Stimulated activated CD8-positive, alpha-beta memory T cell treated with anti-CD3 and anti-CD28 coated beads, Interleukin-15, amount 100 ng/mL, for 24 hours (primary cell): ENCODE data around the gene SGCA.

Source experiments
- DNase-seq: peaks from one replicate; pipeline ENCODE4 v3.0.0-alpha.2; 2020; ENCODE audit warnings: low read depth

The SGCA gene

GRCh38 chr17:50149417-50150353 lies 16.1 kb upstream of the SGCA start:
- DNase-seq, result no peak

GRCh38 chr17:50150354-50151040 lies 15.3 kb upstream of the SGCA start, which contains the start of gene PPP1R9B:
Gene PPP1R9B, minus strand, starts transcription at chr17:50150677. Its CDS starts 164 bp downstream, at chr17:50150513.
- no peak for DNase-seq

GRCh38 chr17:50151041-50151936 lies 14.5 kb upstream of the SGCA start:
- no peak for DNase-seq

- DNase-seq, result no peak
These were observed 13.8 kb upstream of the SGCA start for GRCh38 chr17:50151937-50152547.

GRCh38 chr17:50152736-50153135 lies 13.1 kb upstream of the SGCA start:
- no peak for DNase-seq

GRCh38 chr17:50153650-50154575 lies 11.9 kb upstream of the SGCA start:
- DNase-seq, result no peak

- no peak for DNase-seq
These were observed 11.2 kb upstream of the SGCA start for GRCh38 chr17:50154604-50155003.

- DNase-seq, result no peak
These were observed 10.5 kb upstream of the SGCA start for GRCh38 chr17:50155115-50155819.

GRCh38 chr17:50157891-50158290 lies 7.9 kb upstream of the SGCA start:
- DNase-seq, result no peak

- peak; percentile 90 for DNase-seq
These were observed 4.5 kb upstream of the SGCA start for GRCh38 chr17:50161023-50161910.

GRCh38 chr17:50161911-50162288 lies 3.9 kb upstream of the SGCA start:
- DNase-seq, result no peak

- DNase-seq, result no peak
These were observed 3.1 kb upstream of the SGCA start for GRCh38 chr17:50162466-50163254.

GRCh38 chr17:50163843-50164696 lies 1.7 kb upstream of the SGCA start:
- DNase-seq, result no peak

GRCh38 chr17:50164697-50164988 lies 1.2 kb upstream of the SGCA start:
- DNase-seq, result no peak

- no peak for DNase-seq
These were observed 739 bp upstream of the SGCA start for GRCh38 chr17:50165066-50165465.

GRCh38 chr17:50165466-50165865 lies 339 bp upstream of the SGCA start:
- no peak for DNase-seq

GRCh38 chr17:50166518-50167181 lies 845 bp downstream of the SGCA start:
- DNase-seq, result no peak
